GM21529 (cell line): ENCODE results near the gene LRRC4C.

Experiments
- ATAC-seq: cut with Tn5 transposase; IDR thresholded peaks from one replicate; pipeline ENCODE4 v1.9.1; 2021; ENCODE audit not compliant: unreplicated experiment

Gene LRRC4C

GRCh38 chr11:41267451-41267850 is 192.0 kb downstream of the LRRC4C start:
- no peak for ATAC-seq

- ATAC-seq: no peak
Observed at GRCh38 chr11:41256041-41256440, 203.4 kb downstream of the LRRC4C start.

- no peak for ATAC-seq
Observed at GRCh38 chr11:41254966-41255365, 204.5 kb downstream of the LRRC4C start.

- no peak for ATAC-seq
Observed at GRCh38 chr11:41250408-41250935, 209.0 kb downstream of the LRRC4C start.

- ATAC-seq: no peak
Observed at GRCh38 chr11:41247621-41248020, 211.8 kb downstream of the LRRC4C start.

GRCh38 chr11:41246399-41246745 is 213.1 kb downstream of the LRRC4C start:
- no peak for ATAC-seq

GRCh38 chr11:41245704-41246398 is 213.6 kb downstream of the LRRC4C start:
- ATAC-seq: no peak

- no peak for ATAC-seq
Observed at GRCh38 chr11:41245184-41245583, 214.3 kb downstream of the LRRC4C start.

GRCh38 chr11:41237382-41237781 is 222.1 kb downstream of the LRRC4C start:
- no peak for ATAC-seq

- no peak for ATAC-seq
Observed at GRCh38 chr11:41235668-41236067, 223.8 kb downstream of the LRRC4C start.

GRCh38 chr11:41225856-41226633 is 233.4 kb downstream of the LRRC4C start:
- no peak for ATAC-seq

- ATAC-seq: no peak
Observed at GRCh38 chr11:41222236-41222635, 237.2 kb downstream of the LRRC4C start.

GRCh38 chr11:41206388-41206787 is 253.1 kb downstream of the LRRC4C start:
- ATAC-seq: no peak

GRCh38 chr11:41201156-41201555 is 258.3 kb downstream of the LRRC4C start:
- ATAC-seq: peak; percentile 61

- ATAC-seq: no peak
Observed at GRCh38 chr11:41190437-41191082, 268.9 kb downstream of the LRRC4C start.

GRCh38 chr11:41189701-41190436 is 269.6 kb downstream of the LRRC4C start:
- no peak for ATAC-seq

- ATAC-seq: no peak
Observed at GRCh38 chr11:41177791-41178190, 281.7 kb downstream of the LRRC4C start.

GRCh38 chr11:41175304-41175972 is 284.0 kb downstream of the LRRC4C start:
- ATAC-seq: no peak

- no peak for ATAC-seq
Observed at GRCh38 chr11:41146326-41146725, 313.1 kb downstream of the LRRC4C start.

GRCh38 chr11:41145420-41145819 is 314.0 kb downstream of the LRRC4C start:
- no peak for ATAC-seq

GRCh38 chr11:41134971-41135370 is 324.5 kb downstream of the LRRC4C start:
- ATAC-seq: no peak
